ENCODE results near the gene GYS1.
A peak's percentile ranks its signal among the peaks of the same experiment; 100 is the strongest.

The GYS1 gene

DNA sequence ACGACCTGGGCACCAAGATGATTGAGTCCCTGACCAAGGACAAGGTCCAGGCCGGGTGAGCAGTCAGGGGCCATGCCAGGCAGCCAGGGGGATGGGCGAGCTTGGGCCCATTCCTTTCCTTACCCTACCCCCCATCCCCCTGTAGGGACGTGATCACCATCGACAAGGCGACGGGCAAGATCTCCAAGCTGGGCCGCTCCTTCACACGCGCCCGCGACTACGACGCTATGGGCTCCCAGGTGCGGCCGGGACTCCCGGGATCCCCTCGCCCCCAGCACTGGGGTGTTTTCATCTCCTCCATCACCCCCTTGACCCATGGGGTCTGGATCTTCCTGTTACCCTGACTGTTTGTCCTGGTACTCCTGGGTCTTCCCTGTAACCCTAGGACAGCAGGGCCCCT is 16.7 kb upstream of the GYS1 start:
- no peak overlapping the region for H3K4me3 ChIP-seq (ENCODE audit: low read length)
- DNase-seq (ENCODE audit: low read depth): no peak
- TF ChIP-seq, protein P1, sequence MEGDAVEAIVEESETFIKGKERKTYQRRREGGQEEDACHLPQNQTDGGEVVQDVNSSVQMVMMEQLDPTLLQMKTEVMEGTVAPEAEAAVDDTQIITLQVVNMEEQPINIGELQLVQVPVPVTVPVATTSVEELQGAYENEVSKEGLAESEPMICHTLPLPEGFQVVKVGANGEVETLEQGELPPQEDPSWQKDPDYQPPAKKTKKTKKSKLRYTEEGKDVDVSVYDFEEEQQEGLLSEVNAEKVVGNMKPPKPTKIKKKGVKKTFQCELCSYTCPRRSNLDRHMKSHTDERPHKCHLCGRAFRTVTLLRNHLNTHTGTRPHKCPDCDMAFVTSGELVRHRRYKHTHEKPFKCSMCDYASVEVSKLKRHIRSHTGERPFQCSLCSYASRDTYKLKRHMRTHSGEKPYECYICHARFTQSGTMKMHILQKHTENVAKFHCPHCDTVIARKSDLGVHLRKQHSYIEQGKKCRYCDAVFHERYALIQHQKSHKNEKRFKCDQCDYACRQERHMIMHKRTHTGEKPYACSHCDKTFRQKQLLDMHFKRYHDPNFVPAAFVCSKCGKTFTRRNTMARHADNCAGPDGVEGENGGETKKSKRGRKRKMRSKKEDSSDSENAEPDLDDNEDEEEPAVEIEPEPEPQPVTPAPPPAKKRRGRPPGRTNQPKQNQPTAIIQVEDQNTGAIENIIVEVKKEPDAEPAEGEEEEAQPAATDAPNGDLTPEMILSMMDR (IDR thresholded peaks at IDR 0.05; ENCODE audit: insufficient read depth, low read depth, low read length, missing control alignments): no peak

DNA sequence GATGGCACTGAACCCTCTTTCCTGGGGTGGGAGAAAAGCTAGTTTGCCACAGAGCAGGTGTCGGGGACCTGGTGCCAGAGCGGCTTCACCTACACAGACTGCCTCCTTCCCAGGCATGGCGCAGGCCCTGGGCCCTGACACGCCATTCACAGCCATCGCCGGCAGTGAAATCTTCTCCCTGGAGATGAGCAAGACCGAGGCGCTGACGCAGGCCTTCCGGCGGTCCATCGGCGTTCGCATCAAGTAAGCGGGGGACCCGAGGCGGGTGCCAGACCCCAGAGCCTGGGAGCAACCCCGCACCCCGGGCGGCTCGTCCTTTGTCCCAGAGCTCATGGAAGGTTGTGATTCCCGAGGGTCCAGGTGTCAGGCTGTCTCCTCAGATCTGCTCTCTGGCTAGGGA is 13.8 kb upstream of the GYS1 start:
- DNase-seq (ENCODE audit: low read depth): no peak
- H3K4me3 ChIP-seq (ENCODE audit: low read length): no peak overlapping the region
- TF ChIP-seq, protein P1 (IDR thresholded peaks at IDR 0.05; ENCODE audit: insufficient read depth, low read depth, low read length, missing control alignments): no peak

DNA sequence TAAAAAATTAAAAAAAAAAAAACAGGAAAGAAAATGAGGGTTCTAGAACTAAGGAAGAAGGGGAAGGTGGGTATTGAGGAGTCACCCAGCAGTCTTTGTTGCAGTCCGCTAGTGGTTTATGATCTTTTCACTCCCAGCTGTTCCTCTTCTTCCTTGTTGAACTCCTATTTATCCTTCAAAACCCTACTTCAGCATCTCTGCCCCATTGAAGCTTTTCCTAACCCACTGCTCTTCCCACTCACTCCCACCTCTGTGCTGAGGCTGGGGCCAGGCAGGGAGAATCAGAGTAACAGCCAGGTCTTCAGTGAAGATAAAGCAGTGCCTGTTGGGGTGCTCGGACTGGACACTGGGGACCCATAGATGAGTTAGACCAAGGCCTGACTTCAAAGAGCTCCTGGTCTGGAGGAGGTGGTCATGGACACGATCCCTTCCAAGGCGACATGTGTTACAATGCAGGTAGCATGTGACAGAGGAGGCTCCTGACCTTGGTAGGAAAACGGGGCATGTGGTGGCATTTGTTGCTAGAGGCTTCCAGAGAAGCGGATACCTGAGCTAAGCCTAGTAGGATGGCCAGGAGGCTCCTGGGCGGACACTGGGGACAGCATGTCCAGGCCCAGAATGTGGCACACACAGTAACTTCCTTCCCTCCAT is 12.0 kb upstream of the GYS1 start:
- DNase-seq (ENCODE audit: low read depth): no peak
- H3K4me3 ChIP-seq (ENCODE audit: low read length): no peak overlapping the region
- TF ChIP-seq, protein P1 (IDR thresholded peaks at IDR 0.05; ENCODE audit: insufficient read depth, low read depth, low read length, missing control alignments): no peak

DNA sequence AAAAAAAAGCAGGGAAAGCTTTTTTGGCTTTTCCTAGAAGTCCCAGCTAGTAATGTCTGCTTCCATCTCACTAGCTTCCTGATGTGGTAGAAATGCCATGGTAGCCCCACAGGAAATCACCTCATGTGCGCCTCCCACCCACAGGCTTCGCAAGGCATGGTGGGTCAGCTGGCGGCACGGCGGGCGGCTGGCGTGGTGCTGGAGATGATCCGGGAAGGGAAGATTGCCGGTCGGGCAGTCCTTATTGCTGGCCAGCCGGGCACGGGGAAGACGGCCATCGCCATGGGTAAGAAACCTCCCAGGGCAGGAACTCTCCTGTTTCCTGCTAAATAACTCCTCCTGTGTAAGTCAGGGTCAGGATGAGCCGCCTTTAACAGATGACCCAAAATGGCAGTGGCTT is 11.0 kb upstream of the GYS1 start:
- TF ChIP-seq, protein P1 (IDR thresholded peaks at IDR 0.05; ENCODE audit: insufficient read depth, low read depth, low read length, missing control alignments): no peak
- H3K4me3 ChIP-seq (ENCODE audit: low read length): no peak overlapping the region
- DNase-seq (ENCODE audit: low read depth): no peak

DNA sequence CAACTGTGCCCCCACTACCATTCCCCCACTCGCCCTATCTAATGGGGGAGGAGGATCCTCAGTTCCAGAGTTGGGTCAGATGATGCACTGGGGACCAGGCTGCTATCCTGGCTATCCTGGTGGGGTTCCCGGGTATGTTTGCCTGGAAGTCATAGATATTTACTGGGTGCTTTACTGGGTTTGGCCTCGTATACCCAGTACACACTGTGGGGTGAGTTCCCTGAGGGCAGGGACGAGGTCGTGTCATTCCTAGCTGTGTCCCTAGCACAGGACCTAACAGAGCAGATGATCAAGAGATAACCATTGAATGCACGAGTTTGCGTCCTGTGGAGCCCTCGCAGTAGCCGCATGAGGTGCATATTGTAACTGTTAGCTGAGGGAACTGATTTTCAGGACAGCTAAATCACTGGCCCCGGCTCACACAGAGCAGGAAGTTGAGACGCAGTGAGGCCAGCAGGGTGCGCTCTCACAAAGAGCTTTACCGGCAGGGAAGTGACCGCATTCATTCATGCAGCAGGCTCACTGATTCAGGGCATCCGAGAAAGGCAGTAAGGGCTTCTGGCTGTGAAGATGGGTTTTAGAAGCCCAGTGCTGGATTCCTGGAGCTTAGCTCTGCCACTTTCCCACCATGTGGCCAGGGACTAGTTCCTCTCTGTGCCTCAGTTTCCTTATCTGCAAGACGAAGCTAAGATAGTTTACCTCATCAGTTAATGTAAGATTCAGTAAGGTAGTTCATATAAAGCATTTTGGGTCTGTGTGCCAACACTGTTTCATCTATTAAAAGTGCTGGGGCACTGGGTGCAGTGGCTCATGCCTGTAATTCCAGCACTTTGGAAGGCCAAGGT is 6.6 kb upstream of the GYS1 start:
- H3K4me3 ChIP-seq (ENCODE audit: low read length): no peak overlapping the region
- TF ChIP-seq, protein P1 (IDR thresholded peaks at IDR 0.05; ENCODE audit: insufficient read depth, low read depth, low read length, missing control alignments): peak; percentile 77
- peak; percentile 82 for DNase-seq (ENCODE audit: low read depth)

DNA sequence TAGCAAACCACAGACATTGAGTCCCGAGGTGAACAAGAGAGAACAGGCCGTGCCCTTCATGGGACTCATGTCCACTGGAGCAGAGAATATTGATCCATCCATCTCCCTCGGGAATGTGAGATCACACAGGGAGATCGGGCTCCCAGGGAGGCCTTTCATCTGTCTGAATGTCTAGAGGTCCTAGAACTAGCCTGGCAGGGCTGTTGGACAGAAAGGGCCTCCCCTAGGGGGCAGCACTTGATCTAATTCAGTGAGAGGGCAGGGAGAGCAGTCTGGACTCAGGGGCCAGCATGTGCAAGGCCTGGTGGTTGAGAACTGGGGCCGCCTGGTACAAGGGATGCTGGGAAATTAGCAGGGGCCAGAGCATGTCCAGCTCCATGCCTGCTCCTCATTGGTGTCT is 4.9 kb upstream of the GYS1 start:
- TF ChIP-seq, protein P1 (IDR thresholded peaks at IDR 0.05; ENCODE audit: insufficient read depth, low read depth, low read length, missing control alignments): peak; percentile 53
- no peak overlapping the region for H3K4me3 ChIP-seq (ENCODE audit: low read length)
- DNase-seq (ENCODE audit: low read depth): peak; percentile 68

All from epithelial cell of esophagus (primary cell).